HEK293 (cell line): ENCODE data around the gene RAB40C.

ENCODE experiments used
- GLI4 ChIP-seq: fragments of 450-650 bp; formaldehyde crosslinking; IDR thresholded peaks from 2 replicates; pipeline ENCODE4 v1.5.1; 2016; ENCODE audit warnings: missing biosample characterization, missing genetic modification characterization
- KLF1 ChIP-seq: fragments of 450-650 bp; formaldehyde crosslinking; IDR thresholded peaks from 2 replicates; pipeline ENCODE4 v1.5.1; 2016; ENCODE audit warnings: missing biosample characterization, missing genetic modification characterization
- KLF8 ChIP-seq: fragments of 450-650 bp; formaldehyde crosslinking; IDR thresholded peaks from 2 replicates; pipeline ENCODE4 v1.5.1; 2016; ENCODE audit warnings: missing biosample characterization, missing genetic modification characterization
- MYNN ChIP-seq: fragments of 450-650 bp; formaldehyde crosslinking; IDR thresholded peaks from 2 replicates; pipeline ENCODE4 v1.5.1; 2016; ENCODE audit warnings: missing biosample characterization, missing genetic modification characterization, borderline replicate concordance
- SP2 ChIP-seq: fragments of 450-650 bp; formaldehyde crosslinking; IDR thresholded peaks from 2 replicates; pipeline ENCODE4 v1.5.1; 2016; ENCODE audit warnings: missing biosample characterization, missing genetic modification characterization
- SP7 ChIP-seq: fragments of 450-650 bp; formaldehyde crosslinking; IDR thresholded peaks from 2 replicates; pipeline ENCODE4 v1.5.1; 2016; ENCODE audit warnings: missing biosample characterization, missing genetic modification characterization
- ZBTB20 ChIP-seq: fragments of 450-650 bp; formaldehyde crosslinking; IDR thresholded peaks from 2 replicates; pipeline ENCODE4 v1.5.1; 2016; ENCODE audit warnings: missing biosample characterization, missing genetic modification characterization
- ZBTB21 ChIP-seq: fragments of 450-650 bp; formaldehyde crosslinking; IDR thresholded peaks from 2 replicates; pipeline ENCODE4 v1.5.1; 2017; ENCODE audit warnings: missing biosample characterization, missing genetic modification characterization
- ZBTB7A ChIP-seq: fragments of 450-650 bp; formaldehyde crosslinking; IDR thresholded peaks from 2 replicates; pipeline ENCODE4 v1.5.1; 2016; ENCODE audit warnings: low read depth, missing biosample characterization, missing genetic modification characterization
- ZFP41 ChIP-seq: fragments of 450-650 bp; formaldehyde crosslinking; IDR thresholded peaks from 2 replicates; pipeline ENCODE4 v1.5.1; 2016; ENCODE audit warnings: missing biosample characterization, missing genetic modification characterization, borderline replicate concordance
- ZNF10 ChIP-seq: fragments of 450-650 bp; formaldehyde crosslinking; IDR thresholded peaks from 2 replicates; pipeline ENCODE4 v1.5.1; 2017; ENCODE audit warnings: missing biosample characterization, missing genetic modification characterization
- ZNF184 ChIP-seq: fragments of 450-650 bp; IDR thresholded peaks from 2 replicates; pipeline ENCODE4 v1.5.1; 2018; ENCODE audit warnings: missing biosample characterization, mild to moderate bottlenecking, missing genetic modification characterization
- ZNF239 ChIP-seq: fragments of 450-650 bp; formaldehyde crosslinking; IDR thresholded peaks from 2 replicates; pipeline ENCODE4 v1.5.1; 2016; ENCODE audit warnings: missing biosample characterization, missing genetic modification characterization
- ZNF274 ChIP-seq, 2 experiments: fragments of 200-500 bp in 1 of 2; fragments of 450-650 bp in 1 of 2; sonication (Bioruptor generic) in 1 of 2; formaldehyde crosslinking in 1 of 2; IDR thresholded peaks; 2 replicates each; pipeline versions ENCODE4 v1.5.1 to v1.6.1; 2014 to 2016; ENCODE audit warnings: borderline replicate concordance in 1 of 2, inconsistent platforms in 1 of 2, low read length in 1 of 2, missing biosample characterization in 1 of 2, missing genetic modification characterization in 1 of 2
- ZNF426 ChIP-seq: fragments of 450-650 bp; formaldehyde crosslinking; IDR thresholded peaks from 2 replicates; pipeline ENCODE4 v1.5.1; 2017; ENCODE audit warnings: missing biosample characterization, missing genetic modification characterization, mild to moderate bottlenecking, inconsistent platforms, moderate library complexity
- ZNF473 ChIP-seq: fragments of 450-650 bp; formaldehyde crosslinking; IDR thresholded peaks from 2 replicates; pipeline ENCODE4 v1.5.1; 2017; ENCODE audit warnings: missing biosample characterization, missing genetic modification characterization
- ZNF544 ChIP-seq: fragments of 450-650 bp; formaldehyde crosslinking; IDR thresholded peaks from 2 replicates; pipeline ENCODE4 v1.5.0; 2017; ENCODE audit warnings: missing biosample characterization, missing genetic modification characterization
- ZNF561 ChIP-seq: fragments of 450-650 bp; IDR thresholded peaks from 2 replicates; pipeline ENCODE4 v1.5.1; 2018; ENCODE audit warnings: missing biosample characterization, missing genetic modification characterization, borderline replicate concordance
- ZNF585B ChIP-seq: fragments of 450-650 bp; formaldehyde crosslinking; IDR thresholded peaks from 2 replicates; pipeline ENCODE4 v1.5.1; 2016; ENCODE audit warnings: missing biosample characterization, missing genetic modification characterization
- ZNF624 ChIP-seq: fragments of 450-650 bp; formaldehyde crosslinking; IDR thresholded peaks from 2 replicates; pipeline ENCODE4 v1.5.1; 2017; ENCODE audit warnings: missing biosample characterization, missing genetic modification characterization
- ZNF654 ChIP-seq: fragments of 450-650 bp; formaldehyde crosslinking; IDR thresholded peaks from 2 replicates; pipeline ENCODE4 v1.5.1; 2016; ENCODE audit warnings: low read depth, missing biosample characterization, missing genetic modification characterization
- ZNF664 ChIP-seq: fragments of 450-650 bp; formaldehyde crosslinking; IDR thresholded peaks from 2 replicates; pipeline ENCODE4 v1.5.1; 2016; ENCODE audit warnings: missing biosample characterization, missing genetic modification characterization
- ZNF677 ChIP-seq: fragments of 450-650 bp; IDR thresholded peaks from 2 replicates; pipeline ENCODE4 v1.5.0; 2018; ENCODE audit warnings: missing biosample characterization, mild to moderate bottlenecking, missing genetic modification characterization, moderate library complexity
- ZNF747 ChIP-seq: fragments of 450-650 bp; formaldehyde crosslinking; IDR thresholded peaks from 2 replicates; pipeline ENCODE4 v1.5.1; 2016; ENCODE audit warnings: missing biosample characterization, missing genetic modification characterization
- ZSCAN16 ChIP-seq: fragments of 450-650 bp; formaldehyde crosslinking; IDR thresholded peaks from 2 replicates; pipeline ENCODE4 v1.5.1; 2016; ENCODE audit warnings: missing biosample characterization, missing genetic modification characterization
- ZSCAN30 ChIP-seq: fragments of 450-650 bp; IDR thresholded peaks from 2 replicates; pipeline ENCODE4 v1.5.1; 2018; ENCODE audit warnings: missing biosample characterization, mild to moderate bottlenecking, missing genetic modification characterization, moderate library complexity
- TF ChIP-seq, protein P1 (sequence below): fragments of 450-650 bp; formaldehyde crosslinking; IDR thresholded peaks from 2 replicates; pipeline ENCODE4 v1.5.1; 2017; ENCODE audit warnings: missing biosample characterization, missing genetic modification characterization
- TF ChIP-seq, protein P2 (sequence below): fragments of 450-650 bp; formaldehyde crosslinking; IDR thresholded peaks from 2 replicates; pipeline ENCODE4 v1.5.1; 2016; ENCODE audit warnings: missing biosample characterization, missing genetic modification characterization
- TF ChIP-seq, protein P3 (sequence below): fragments of 450-650 bp; formaldehyde crosslinking; conservative IDR thresholded peaks from 2 replicates; pipeline ENCODE4 v1.5.1; 2016; ENCODE audit warnings: low read depth, missing biosample characterization, missing genetic modification characterization
- TF ChIP-seq, protein P4 (sequence below): fragments of 450-650 bp; formaldehyde crosslinking; IDR thresholded peaks from 2 replicates; pipeline ENCODE4 v1.5.1; 2016; ENCODE audit warnings: missing biosample characterization, missing genetic modification characterization

The RAB40C gene

DNA sequence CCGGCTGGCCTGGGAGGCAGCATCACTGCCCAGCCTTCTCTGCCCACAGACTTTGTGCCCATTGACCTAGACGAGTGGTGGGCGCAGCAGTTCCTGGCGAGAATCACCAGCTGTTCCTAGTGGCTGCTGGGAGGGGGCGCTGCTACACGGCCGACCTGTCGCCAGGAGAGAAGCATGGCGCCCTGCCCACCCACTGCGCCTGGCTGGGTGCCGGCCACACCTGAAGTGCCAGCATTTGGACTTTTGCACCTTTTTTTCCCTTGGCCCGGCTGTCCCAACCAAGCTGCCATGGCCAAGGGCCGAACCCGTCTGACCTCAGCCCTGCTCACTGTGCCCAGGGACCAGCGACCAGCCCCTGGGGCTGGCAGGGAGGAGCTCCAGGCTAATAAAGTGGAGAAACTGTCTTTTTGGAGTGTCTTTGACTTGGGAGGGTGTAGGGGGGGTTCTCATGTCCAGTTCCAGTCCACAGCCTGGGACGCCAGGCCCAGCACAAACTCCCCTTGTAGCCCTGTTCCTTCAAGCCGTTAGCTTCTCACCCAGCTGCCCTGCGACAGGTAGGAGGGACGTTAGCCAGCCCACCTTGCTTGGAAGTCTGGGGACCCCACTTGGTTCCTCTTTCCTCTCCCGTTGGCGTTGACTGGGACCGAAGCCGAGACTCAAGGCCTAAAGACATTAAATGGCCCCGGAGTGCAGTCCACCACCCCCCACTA is 58.4 kb downstream of the RAB40C start (continued):
- TF ChIP-seq ZNF624 (tag by site-specific recombination): no peak
- TF ChIP-seq ZNF10 (tag by site-specific recombination): no peak
- 0 out of 2 replicates have a peak, but pooled peaks have one; percentile 47 for TF ChIP-seq ZSCAN30
- TF ChIP-seq, protein P1, sequence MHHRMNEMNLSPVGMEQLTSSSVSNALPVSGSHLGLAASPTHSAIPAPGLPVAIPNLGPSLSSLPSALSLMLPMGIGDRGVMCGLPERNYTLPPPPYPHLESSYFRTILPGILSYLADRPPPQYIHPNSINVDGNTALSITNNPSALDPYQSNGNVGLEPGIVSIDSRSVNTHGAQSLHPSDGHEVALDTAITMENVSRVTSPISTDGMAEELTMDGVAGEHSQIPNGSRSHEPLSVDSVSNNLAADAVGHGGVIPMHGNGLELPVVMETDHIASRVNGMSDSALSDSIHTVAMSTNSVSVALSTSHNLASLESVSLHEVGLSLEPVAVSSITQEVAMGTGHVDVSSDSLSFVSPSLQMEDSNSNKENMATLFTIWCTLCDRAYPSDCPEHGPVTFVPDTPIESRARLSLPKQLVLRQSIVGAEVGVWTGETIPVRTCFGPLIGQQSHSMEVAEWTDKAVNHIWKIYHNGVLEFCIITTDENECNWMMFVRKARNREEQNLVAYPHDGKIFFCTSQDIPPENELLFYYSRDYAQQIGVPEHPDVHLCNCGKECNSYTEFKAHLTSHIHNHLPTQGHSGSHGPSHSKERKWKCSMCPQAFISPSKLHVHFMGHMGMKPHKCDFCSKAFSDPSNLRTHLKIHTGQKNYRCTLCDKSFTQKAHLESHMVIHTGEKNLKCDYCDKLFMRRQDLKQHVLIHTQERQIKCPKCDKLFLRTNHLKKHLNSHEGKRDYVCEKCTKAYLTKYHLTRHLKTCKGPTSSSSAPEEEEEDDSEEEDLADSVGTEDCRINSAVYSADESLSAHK (tag by site-specific recombination): peak; percentile 84
- TF ChIP-seq GLI4: no peak
- 0 out of 2 replicates have a peak, but pooled peaks have one; percentile 4 for TF ChIP-seq ZNF654 (tag by site-specific recombination)
- no peak for TF ChIP-seq ZNF747 (tag by site-specific recombination)
- TF ChIP-seq ZNF184 (tag by site-specific recombination): no peak
- TF ChIP-seq ZNF561 (tag by site-specific recombination): no peak
- TF ChIP-seq ZBTB7A (tag by site-specific recombination): no peak
- no peak; the same call in 1 of the 2 replicates for TF ChIP-seq KLF8
- TF ChIP-seq ZNF274 (IDR thresholded peaks at IDR 0.05; ENCODE audit: low read length): no peak
- no peak for TF ChIP-seq ZNF274 (tag by site-specific recombination; IDR thresholded peaks at IDR 0.05; ENCODE audit: borderline replicate concordance)
- TF ChIP-seq MYNN (tag by site-specific recombination): no peak
- no peak for TF ChIP-seq ZSCAN16 (tag by site-specific recombination)
- no peak for TF ChIP-seq ZFP41
- TF ChIP-seq ZNF239 (tag by site-specific recombination): no peak
- TF ChIP-seq SP7 (tag by site-specific recombination): no peak; the same call in 1 of the 2 replicates
- TF ChIP-seq SP2 (tag by site-specific recombination): no peak
- TF ChIP-seq, protein P2, sequence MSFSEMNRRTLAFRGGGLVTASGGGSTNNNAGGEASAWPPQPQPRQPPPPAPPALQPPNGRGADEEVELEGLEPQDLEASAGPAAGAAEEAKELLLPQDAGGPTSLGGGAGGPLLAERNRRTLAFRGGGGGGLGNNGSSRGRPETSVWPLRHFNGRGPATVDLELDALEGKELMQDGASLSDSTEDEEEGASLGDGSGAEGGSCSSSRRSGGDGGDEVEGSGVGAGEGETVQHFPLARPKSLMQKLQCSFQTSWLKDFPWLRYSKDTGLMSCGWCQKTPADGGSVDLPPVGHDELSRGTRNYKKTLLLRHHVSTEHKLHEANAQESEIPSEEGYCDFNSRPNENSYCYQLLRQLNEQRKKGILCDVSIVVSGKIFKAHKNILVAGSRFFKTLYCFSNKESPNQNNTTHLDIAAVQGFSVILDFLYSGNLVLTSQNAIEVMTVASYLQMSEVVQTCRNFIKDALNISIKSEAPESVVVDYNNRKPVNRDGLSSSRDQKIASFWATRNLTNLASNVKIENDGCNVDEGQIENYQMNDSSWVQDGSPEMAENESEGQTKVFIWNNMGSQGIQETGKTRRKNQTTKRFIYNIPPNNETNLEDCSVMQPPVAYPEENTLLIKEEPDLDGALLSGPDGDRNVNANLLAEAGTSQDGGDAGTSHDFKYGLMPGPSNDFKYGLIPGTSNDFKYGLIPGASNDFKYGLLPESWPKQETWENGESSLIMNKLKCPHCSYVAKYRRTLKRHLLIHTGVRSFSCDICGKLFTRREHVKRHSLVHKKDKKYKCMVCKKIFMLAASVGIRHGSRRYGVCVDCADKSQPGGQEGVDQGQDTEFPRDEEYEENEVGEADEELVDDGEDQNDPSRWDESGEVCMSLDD (tag by site-specific recombination): no peak
- TF ChIP-seq, protein P3, sequence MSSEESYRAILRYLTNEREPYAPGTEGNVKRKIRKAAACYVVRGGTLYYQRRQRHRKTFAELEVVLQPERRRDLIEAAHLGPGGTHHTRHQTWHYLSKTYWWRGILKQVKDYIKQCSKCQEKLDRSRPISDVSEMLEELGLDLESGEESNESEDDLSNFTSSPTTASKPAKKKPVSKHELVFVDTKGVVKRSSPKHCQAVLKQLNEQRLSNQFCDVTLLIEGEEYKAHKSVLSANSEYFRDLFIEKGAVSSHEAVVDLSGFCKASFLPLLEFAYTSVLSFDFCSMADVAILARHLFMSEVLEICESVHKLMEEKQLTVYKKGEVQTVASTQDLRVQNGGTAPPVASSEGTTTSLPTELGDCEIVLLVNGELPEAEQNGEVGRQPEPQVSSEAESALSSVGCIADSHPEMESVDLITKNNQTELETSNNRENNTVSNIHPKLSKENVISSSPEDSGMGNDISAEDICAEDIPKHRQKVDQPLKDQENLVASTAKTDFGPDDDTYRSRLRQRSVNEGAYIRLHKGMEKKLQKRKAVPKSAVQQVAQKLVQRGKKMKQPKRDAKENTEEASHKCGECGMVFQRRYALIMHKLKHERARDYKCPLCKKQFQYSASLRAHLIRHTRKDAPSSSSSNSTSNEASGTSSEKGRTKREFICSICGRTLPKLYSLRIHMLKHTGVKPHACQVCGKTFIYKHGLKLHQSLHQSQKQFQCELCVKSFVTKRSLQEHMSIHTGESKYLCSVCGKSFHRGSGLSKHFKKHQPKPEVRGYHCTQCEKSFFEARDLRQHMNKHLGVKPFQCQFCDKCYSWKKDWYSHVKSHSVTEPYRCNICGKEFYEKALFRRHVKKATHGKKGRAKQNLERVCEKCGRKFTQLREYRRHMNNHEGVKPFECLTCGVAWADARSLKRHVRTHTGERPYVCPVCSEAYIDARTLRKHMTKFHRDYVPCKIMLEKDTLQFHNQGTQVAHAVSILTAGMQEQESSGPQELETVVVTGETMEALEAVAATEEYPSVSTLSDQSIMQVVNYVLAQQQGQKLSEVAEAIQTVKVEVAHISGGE: no peak
- TF ChIP-seq ZNF544: no peak
- TF ChIP-seq ZNF677 (tag by site-specific recombination): no peak
- TF ChIP-seq ZNF585B (tag by site-specific recombination): no peak
- TF ChIP-seq ZNF664 (tag by site-specific recombination): no peak
- peak; percentile 60 for TF ChIP-seq KLF1 (tag by site-specific recombination)
- TF ChIP-seq ZBTB21: no peak
- no peak for TF ChIP-seq ZNF473 (tag by site-specific recombination)
- TF ChIP-seq, protein P4, sequence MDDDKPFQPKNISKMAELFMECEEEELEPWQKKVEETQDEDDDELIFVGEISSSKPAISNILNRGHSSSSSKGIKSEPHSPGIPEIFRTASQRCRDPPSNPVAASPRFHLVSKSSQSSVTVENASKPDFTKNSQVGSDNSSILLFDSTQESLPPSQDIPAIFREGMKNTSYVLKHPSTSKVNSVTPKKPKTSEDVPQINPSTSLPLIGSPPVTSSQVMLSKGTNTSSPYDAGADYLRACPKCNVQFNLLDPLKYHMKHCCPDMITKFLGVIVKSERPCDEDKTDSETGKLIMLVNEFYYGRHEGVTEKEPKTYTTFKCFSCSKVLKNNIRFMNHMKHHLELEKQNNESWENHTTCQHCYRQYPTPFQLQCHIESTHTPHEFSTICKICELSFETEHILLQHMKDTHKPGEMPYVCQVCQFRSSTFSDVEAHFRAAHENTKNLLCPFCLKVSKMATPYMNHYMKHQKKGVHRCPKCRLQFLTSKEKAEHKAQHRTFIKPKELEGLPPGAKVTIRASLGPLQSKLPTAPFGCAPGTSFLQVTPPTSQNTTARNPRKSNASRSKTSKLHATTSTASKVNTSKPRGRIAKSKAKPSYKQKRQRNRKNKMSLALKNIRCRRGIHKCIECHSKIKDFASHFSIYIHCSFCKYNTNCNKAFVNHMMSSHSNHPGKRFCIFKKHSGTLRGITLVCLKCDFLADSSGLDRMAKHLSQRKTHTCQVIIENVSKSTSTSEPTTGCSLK (tag by site-specific recombination): no peak
- TF ChIP-seq ZBTB20 (tag by site-specific recombination): no peak
- no peak for TF ChIP-seq ZNF426
